ENCODE results near the gene MAFG.

Gene MAFG

GRCh38 chr17:81917565-81918332 lies 9.8 kb downstream of the MAFG start, which contains the start of gene SIRT7:
Gene SIRT7, minus strand, starts transcription at chr17:81918176. Its CDS starts 45 bp downstream, at chr17:81918131.
- H4K20me1 ChIP-seq = peaks cover 51% of the 10 kb centered on the region
- H3K27ac ChIP-seq = peak within 1 kb of the TSS; percentile 93
- peak within 1 kb of the TSS; percentile 100 for H3K4me2 ChIP-seq
- H3K9me3 ChIP-seq = no peaks in the 10 kb centered on the region
- H3K4me3 ChIP-seq = peak within 1 kb of the TSS; percentile 99
- no peaks in the 10 kb centered on the region for H3K27me3 ChIP-seq
- peaks cover 58% of the 10 kb centered on the region for H3K36me3 ChIP-seq
- H3K4me1 ChIP-seq = peaks cover 64% of the 10 kb centered on the region
- no peak for TF ChIP-seq Cebpa-rat (IDR thresholded peaks at IDR 0.05)
- peak within 1 kb of the TSS; percentile 96 for H3K9ac ChIP-seq

- H3K27me3 ChIP-seq = no peaks in the 10 kb centered on the region
- H3K36me3 ChIP-seq = peaks cover 58% of the 10 kb centered on the region
- H3K27ac ChIP-seq = peak overlapping the region; percentile 93; the same call in 1 of the 2 replicates
- no peaks in the 10 kb centered on the region for H3K9me3 ChIP-seq
- peak overlapping the region; percentile 96 for H3K9ac ChIP-seq
- peak overlapping the region; percentile 97 for H3K4me2 ChIP-seq
- H3K4me3 ChIP-seq = peak overlapping the region; percentile 99
- H3K4me1 ChIP-seq = peaks cover 56% of the 10 kb centered on the region
- H4K20me1 ChIP-seq = peaks cover 64% of the 10 kb centered on the region
- no peak for TF ChIP-seq Cebpa-rat (IDR thresholded peaks at IDR 0.05)
Observed at GRCh38 chr17:81916234-81917001, 11.1 kb downstream of the MAFG start.

- TF ChIP-seq Cebpa-rat (IDR thresholded peaks at IDR 0.05) = no peak
- Histone ChIP-seq H3K27ac (0 out of 2 replicates have a peak overlapping the region, but pooled peaks have one; percentile 4), H3K4me1 (peaks cover 49% of the 10 kb centered on the region), H3K4me3 (no peak overlapping the region), H3K27me3 (no peaks in the 10 kb centered on the region), H3K9me3 (no peaks in the 10 kb centered on the region), H3K4me2 (no peak overlapping the region), H3K36me3 (peaks cover 48% of the 10 kb centered on the region), H3K9ac (no peak overlapping the region), H4K20me1 (peaks cover 71% of the 10 kb centered on the region)
Observed at GRCh38 chr17:81915331-81915730, 12.2 kb downstream of the MAFG start.

- Histone ChIP-seq H3K36me3 (peaks cover 51% of the 10 kb centered on the region), H3K4me3 (no peak overlapping the region), H3K27ac (no peak overlapping the region), H4K20me1 (peaks cover 82% of the 10 kb centered on the region), H3K9ac (no peak overlapping the region), H3K9me3 (no peaks in the 10 kb centered on the region), H3K4me1 (peaks cover 49% of the 10 kb centered on the region), H3K4me2 (no peak overlapping the region), H3K27me3 (no peaks in the 10 kb centered on the region)
- TF ChIP-seq Cebpa-rat (IDR thresholded peaks at IDR 0.05) = no peak
Observed at GRCh38 chr17:81914103-81914850, 13.3 kb downstream of the MAFG start.

- no peak for TF ChIP-seq Cebpa-rat (IDR thresholded peaks at IDR 0.05)
- Histone ChIP-seq H4K20me1 (peaks cover 84% of the 10 kb centered on the region), H3K36me3 (peaks cover 58% of the 10 kb centered on the region), H3K4me2 (no peak overlapping the region), H3K9me3 (no peaks in the 10 kb centered on the region), H3K27ac (no peak overlapping the region), H3K27me3 (no peaks in the 10 kb centered on the region), H3K9ac (no peak overlapping the region), H3K4me1 (peaks cover 46% of the 10 kb centered on the region), H3K4me3 (no peak overlapping the region)
Observed at GRCh38 chr17:81913394-81914102, 14.0 kb downstream of the MAFG start.

- H3K4me3 ChIP-seq = no peak overlapping the region
- no peak overlapping the region for H3K4me2 ChIP-seq
- no peaks in the 10 kb centered on the region for H3K27me3 ChIP-seq
- H3K4me1 ChIP-seq = peaks cover 49% of the 10 kb centered on the region
- H3K27ac ChIP-seq = no peak overlapping the region
- H4K20me1 ChIP-seq = peaks cover 90% of the 10 kb centered on the region
- H3K9me3 ChIP-seq = no peaks in the 10 kb centered on the region
- TF ChIP-seq Cebpa-rat (IDR thresholded peaks at IDR 0.05) = no peak
- peaks cover 67% of the 10 kb centered on the region for H3K36me3 ChIP-seq
- no peak overlapping the region for H3K9ac ChIP-seq
Observed at GRCh38 chr17:81912441-81913309, 14.9 kb downstream of the MAFG start.

- Histone ChIP-seq H3K36me3 (peaks cover 74% of the 10 kb centered on the region), H3K4me3 (no peak overlapping the region), H3K9me3 (no peaks in the 10 kb centered on the region), H3K4me2 (peak overlapping the region; percentile 69), H3K4me1 (peaks cover 49% of the 10 kb centered on the region), H3K27me3 (no peaks in the 10 kb centered on the region), H3K27ac (no peak overlapping the region), H4K20me1 (peaks cover 83% of the 10 kb centered on the region), H3K9ac (no peak overlapping the region)
- no peak for TF ChIP-seq Cebpa-rat (IDR thresholded peaks at IDR 0.05)
Observed at GRCh38 chr17:81911969-81912368, 15.6 kb downstream of the MAFG start.

- peaks cover 79% of the 10 kb centered on the region for H3K36me3 ChIP-seq
- H4K20me1 ChIP-seq = peaks cover 78% of the 10 kb centered on the region
- H3K27ac ChIP-seq = peak within 1 kb of the TSS; percentile 76
- peak within 1 kb of the TSS; percentile 87 for H3K9ac ChIP-seq
- H3K27me3 ChIP-seq = no peaks in the 10 kb centered on the region
- no peaks in the 10 kb centered on the region for H3K9me3 ChIP-seq
- no peak for TF ChIP-seq Cebpa-rat (IDR thresholded peaks at IDR 0.05)
- H3K4me1 ChIP-seq = peaks cover 44% of the 10 kb centered on the region
- peak within 1 kb of the TSS; percentile 91 for H3K4me2 ChIP-seq
- H3K4me3 ChIP-seq = peak within 1 kb of the TSS; percentile 91
Observed at GRCh38 chr17:81911277-81911961, 16.1 kb downstream of the MAFG start, which contains the start of gene PCYT2. Gene PCYT2, minus strand, starts transcription at chr17:81911399. Its CDS starts 44 bp downstream, at chr17:81911355.
